ENCODE results near the gene SPECC1.

DNA sequence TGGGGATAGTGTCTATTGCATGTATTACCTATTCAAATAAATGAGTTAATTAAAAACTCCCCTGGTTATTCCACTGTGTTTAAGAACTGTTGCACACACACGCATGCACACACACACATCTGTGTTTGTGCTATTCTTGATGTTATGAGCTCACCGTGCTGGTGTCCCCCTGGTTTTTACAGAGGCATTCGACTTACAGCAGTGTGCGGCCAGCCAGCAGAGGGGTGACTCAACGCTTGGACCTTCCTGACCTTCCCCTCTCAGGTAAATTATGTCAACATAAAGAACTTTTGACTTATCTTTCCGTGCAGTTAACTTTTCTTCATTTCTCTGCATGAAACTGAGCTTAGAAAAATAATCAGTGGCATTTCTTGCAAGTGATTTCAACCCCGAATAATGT lies 244.2 kb downstream of the SPECC1 start:
- TF ChIP-seq POLR2A (IDR thresholded peaks at IDR 0.05; ENCODE audit: extremely low read depth, insufficient read length), result no peak
- no peak for TF ChIP-seq CTCF (IDR thresholded peaks at IDR 0.05; ENCODE audit: low read depth, low read length)
- TF ChIP-seq MAX (IDR thresholded peaks at IDR 0.05; ENCODE audit: low read depth, low read length), result no peak

Data from NB4 (cell line).